Measurements from ENCODE around the gene NONO. TPM values are rescaled to one million over a fixed set of nuclear protein-coding genes. Genes with fewer than 3 reads are reported as not detected.

Gene NONO
- polyA plus RNA-seq (2012; ENCODE audit: insufficient read length, low read depth), result 658 TPM

- TF ChIP-seq FOXP2 (optimal IDR thresholded peaks at IDR 0.05; ENCODE audit: borderline replicate concordance, extremely low read depth, extremely low read length, insufficient read depth), result no peak
- peak; percentile 70 for TF ChIP-seq TAF1 (IDR thresholded peaks at IDR 0.05; ENCODE audit: borderline replicate concordance, insufficient read depth, low read length)
- TF ChIP-seq POLR2AphosphoS5 (IDR thresholded peaks at IDR 0.05; ENCODE audit: low read depth, low read length), result peak; percentile 79
- TF ChIP-seq REST (IDR thresholded peaks at IDR 0.05; ENCODE audit: insufficient read depth in 1 of 2, low read depth in 2 of 2, low read length in 2 of 2), result no peak
- no peak for TF ChIP-seq SIN3A (IDR thresholded peaks at IDR 0.05; ENCODE audit: borderline replicate concordance, insufficient read depth, low read length)
Observed at GRCh38 chrX:71283403-71284143, at the start of gene NONO. TSS of gene NONO (plus strand) at chrX:71283635. CDS start at chrX:71290638, 7,003 bp downstream.

- no peak for TF ChIP-seq POLR2AphosphoS5 (IDR thresholded peaks at IDR 0.05; ENCODE audit: low read depth, low read length)
- no peak for TF ChIP-seq SIN3A (IDR thresholded peaks at IDR 0.05; ENCODE audit: borderline replicate concordance, insufficient read depth, low read length)
- TF ChIP-seq FOXP2 (optimal IDR thresholded peaks at IDR 0.05; ENCODE audit: borderline replicate concordance, extremely low read depth, extremely low read length, insufficient read depth), result no peak
- TF ChIP-seq REST (IDR thresholded peaks at IDR 0.05; ENCODE audit: insufficient read depth in 1 of 2, low read depth in 2 of 2, low read length in 2 of 2), result no peak
- TF ChIP-seq TAF1 (IDR thresholded peaks at IDR 0.05; ENCODE audit: borderline replicate concordance, insufficient read depth, low read length), result no peak
Observed at GRCh38 chrX:71235482-71235881, 48.0 kb upstream of the NONO start.

GRCh38 chrX:71236836-71237235 is 46.6 kb upstream of the NONO start:
- TF ChIP-seq REST (IDR thresholded peaks at IDR 0.05; ENCODE audit: insufficient read depth in 1 of 2, low read depth in 2 of 2, low read length in 2 of 2) (no peak), FOXP2 (optimal IDR thresholded peaks at IDR 0.05; ENCODE audit: borderline replicate concordance, extremely low read depth, extremely low read length, insufficient read depth) (no peak), SIN3A (IDR thresholded peaks at IDR 0.05; ENCODE audit: borderline replicate concordance, insufficient read depth, low read length) (no peak), TAF1 (IDR thresholded peaks at IDR 0.05; ENCODE audit: borderline replicate concordance, insufficient read depth, low read length) (no peak), POLR2AphosphoS5 (IDR thresholded peaks at IDR 0.05; ENCODE audit: low read depth, low read length) (no peak)

- TF ChIP-seq TAF1 (IDR thresholded peaks at IDR 0.05; ENCODE audit: borderline replicate concordance, insufficient read depth, low read length) (no peak), REST (IDR thresholded peaks at IDR 0.05; ENCODE audit: insufficient read depth in 1 of 2, low read depth in 2 of 2, low read length in 2 of 2) (no peak), SIN3A (IDR thresholded peaks at IDR 0.05; ENCODE audit: borderline replicate concordance, insufficient read depth, low read length) (no peak), POLR2AphosphoS5 (IDR thresholded peaks at IDR 0.05; ENCODE audit: low read depth, low read length) (no peak), FOXP2 (optimal IDR thresholded peaks at IDR 0.05; ENCODE audit: borderline replicate concordance, extremely low read depth, extremely low read length, insufficient read depth) (no peak)
Observed at GRCh38 chrX:71239781-71240180, 43.7 kb upstream of the NONO start.

All from PFSK-1 (cell line).